K562 (cell line): Measurements from ENCODE around the gene FFAR4. TPM values are rescaled to one million over a fixed set of nuclear protein-coding genes. Genes with fewer than 3 reads are reported as not detected.

Experiments used
- ATAC-seq: fragments of 200-7000 bp; cut with Tn5 transposase; 3 replicates; pipeline ENCODE4 v1.9.1; 2020; ENCODE audit warnings: moderate library complexity
- BruUV-seq: library from RNA; stranded (reverse); fragments of 400-500 nt; replicated peaks from 2 replicates; lab custom pipeline; 2021; lab: Mats Ljungman, UMichigan
- CTCF ChIA-PET: fragments of 300-600 bp; formaldehyde crosslinking; extraction: SDS; loops from one replicate; lab custom pipeline; 2021; ENCODE audit warnings: low intra/inter-chr PET ratio; lab: Yijun Ruan, JAX
- POLR2A ChIA-PET: fragments of 300-600, 350-650 bp; sonication (Branson Sonifier 250); formaldehyde crosslinking; extraction: SDS; loops from one replicate; lab custom pipeline; 2021; ENCODE audit warnings: antibody characterized with exemption, inconsistent platforms; lab: Yijun Ruan, JAX
- DNase-seq, 4 experiments: peaks; one replicate each; pipeline versions ENCODE4 v3.0.0 to v3.0.0-alpha.2; 2011 to 2018; ENCODE audit warnings: low spot score in 3 of 4, mixed read lengths in 3 of 4; ENCODE audit errors: extremely low read depth in 1 of 4
- FAIRE-seq: peaks from 2 replicates; lab custom pipeline; 2011; peaks lifted over from hg19 to GRCh38; lab: Jason Lieb, UNC
- H2AFZ ChIP-seq: 2 replicates; pipeline ENCODE4 v1.6.0; 2011; ENCODE audit warnings: low read depth, low read length, control low read depth, inconsistent platforms
- H3K27ac ChIP-seq: fragments of 200-600 bp; 3 replicates; pipeline ENCODE4 v1.8.0; 2011; ENCODE audit warnings: low read depth, mild to moderate bottlenecking, control low read depth, inconsistent platforms, low read length, moderate library complexity, mixed read lengths; ENCODE audit errors: extremely low read depth
- H3K27me3 ChIP-seq, 2 experiments: fragments of 300-600 bp in 1 of 2; 2 replicates in 1 of 2; 3 replicates in 1 of 2; pipeline versions ENCODE4 v1.6.0 to v1.8.0; 2011; ENCODE audit warnings: inconsistent platforms in 2 of 2, low read length in 2 of 2, mild to moderate bottlenecking in 1 of 2, mixed read lengths in 1 of 2, moderate library complexity in 1 of 2; ENCODE audit not compliant: control insufficient read depth in 2 of 2, insufficient read depth in 2 of 2
- H3K36me3 ChIP-seq: fragments of 300-600 bp; 3 replicates; pipeline ENCODE4 v1.8.0; 2011; ENCODE audit warnings: mild to moderate bottlenecking, low read length, inconsistent platforms; ENCODE audit not compliant: control insufficient read depth, insufficient read depth
- H3K4me1 ChIP-seq, 2 experiments: fragments of 200-600 bp in 1 of 2; replicated peaks in 1 of 2; 2 replicates in 1 of 2; 3 replicates in 1 of 2; pipeline versions ENCODE4 v1.5.1 to v1.8.0; 2011; ENCODE audit warnings: inconsistent platforms in 2 of 2, low read length in 2 of 2, mild to moderate bottlenecking in 1 of 2, mixed read lengths in 1 of 2, moderate library complexity in 1 of 2; ENCODE audit not compliant: control insufficient read depth in 2 of 2, insufficient read depth in 2 of 2
- H3K4me2 ChIP-seq: 2 replicates; pipeline ENCODE4 v1.6.1; 2011; ENCODE audit warnings: low read length, control low read depth, inconsistent platforms, mixed read lengths; ENCODE audit not compliant: insufficient read depth
- H3K4me3 ChIP-seq: fragments of 200-600 bp; sonication (generic), shearing (Covaris generic); 2 replicates; pipeline ENCODE4 v1.5.1; 2016; ENCODE audit warnings: control low read depth, inconsistent platforms
- H3K79me2 ChIP-seq: fragments of 200-600 bp; 3 replicates; pipeline ENCODE4 v1.8.0; 2011; ENCODE audit warnings: low read length, inconsistent platforms; ENCODE audit not compliant: control insufficient read depth, insufficient read depth
- H3K9ac ChIP-seq, 2 experiments: 2 replicates each; pipeline versions ENCODE4 v1.6.0 to v1.6.1; 2011; ENCODE audit warnings: low read depth in 2 of 2, low read length in 2 of 2, control low read depth in 1 of 2, inconsistent platforms in 1 of 2, mild to moderate bottlenecking in 1 of 2, mixed read lengths in 1 of 2; ENCODE audit not compliant: insufficient read depth in 1 of 2
- H3K9me1 ChIP-seq: one replicate; pipeline ENCODE4 v1.6.0; 2011; ENCODE audit warnings: inconsistent platforms, mild to moderate bottlenecking, low read length, moderate library complexity; ENCODE audit not compliant: control insufficient read depth, insufficient read depth
- H3K9me3 ChIP-seq: replicated peaks from 2 replicates; pipeline ENCODE4 v1.5.1; 2011; ENCODE audit warnings: low read depth, low read length, inconsistent platforms; ENCODE audit not compliant: control insufficient read depth, insufficient read depth
- H4K20me1 ChIP-seq: replicated peaks from 2 replicates; pipeline ENCODE4 v1.6.1; 2011; ENCODE audit warnings: low read length, inconsistent platforms, mixed read lengths; ENCODE audit not compliant: control insufficient read depth, insufficient read depth
- GATA2 ChIP-seq: sonication (generic); formaldehyde crosslinking; IDR thresholded peaks from 2 replicates; pipeline ENCODE4 v1.4.0; 2020; ENCODE audit warnings: mild to moderate bottlenecking, missing genetic modification reagents
- GTF2E2 ChIP-seq: fragments of 200-800 bp; sonication (Bioruptor generic); IDR thresholded peaks from 2 replicates; pipeline ENCODE4 v1.6.1; 2016; ENCODE audit warnings: missing genetic modification characterization, missing compliant biosample characterization
- GTF2F1 ChIP-seq: IDR thresholded peaks from 2 replicates; pipeline ENCODE4 v1.6.1; 2011; ENCODE audit warnings: low read depth, low read length, improper control_type of control experiment
- HLTF ChIP-seq: fragments of 450-650 bp; IDR thresholded peaks from 2 replicates; pipeline ENCODE4 v1.6.1; 2016
- HMG20A ChIP-seq: fragments of 450-650 bp; formaldehyde crosslinking; conservative IDR thresholded peaks from 2 replicates; pipeline ENCODE4 v1.4.0; 2020; ENCODE audit warnings: mild to moderate bottlenecking, mixed read lengths
- HNRNPL ChIP-seq: fragments of 200-400 bp; formaldehyde crosslinking; IDR thresholded peaks from 2 replicates; pipeline ENCODE4 v1.6.1; 2017; ENCODE audit warnings: low read depth, mild to moderate bottlenecking, low read length
- KDM5B ChIP-seq: fragments of 200-600 bp; sonication (generic); IDR thresholded peaks from 2 replicates; pipeline ENCODE4 v1.6.1; 2012; ENCODE audit warnings: low read depth, mild to moderate bottlenecking, moderate library complexity, low read length, control low read depth, inconsistent platforms; ENCODE audit not compliant: insufficient replicate concordance
- NCOA4 ChIP-seq: fragments of 450-650 bp; IDR thresholded peaks from 2 replicates; pipeline ENCODE4 v1.6.1; 2018; ENCODE audit warnings: mild to moderate bottlenecking; ENCODE audit not compliant: partially characterized antibody
- SIRT6 ChIP-seq: IDR thresholded peaks from one replicate; pipeline ENCODE4 v1.6.1; 2012; ENCODE audit warnings: low read depth, mild to moderate bottlenecking, control low read depth, inconsistent platforms, low read length, moderate library complexity
- ZFP30 ChIP-seq: fragments of 250-450 bp; sonication (Bioruptor Pico); IDR thresholded peaks from 2 replicates; pipeline ENCODE4 v1.8.0; 2022; ENCODE audit warnings: moderate library complexity, mild to moderate bottlenecking, inconsistent platforms, borderline replicate concordance
- WGBS: fragments of 100-300 bp; shearing (Covaris generic); methylation state at CpG from one replicate; pipeline ENCODE4 v1.1.6; 2016; ENCODE audit warnings: low coverage, mixed read lengths; ENCODE audit not compliant: insufficient coverage; ENCODE audit errors: missing lambda C conversion rate; 5-methylcytosine and 5-hydroxymethylcytosine counted together
- in situ Hi-C: fragments of 300-500 bp; cut with MboI; formaldehyde crosslinking; loops from 4 replicates; pipeline ENCODE4 v1.15.0; 2018; ENCODE audit warnings: inconsistent platforms, mixed read lengths
- intact Hi-C: fragments of 100-400 bp; cut with micrococcal nuclease; formaldehyde crosslinking; loops from 2 replicates; pipeline ENCODE4 v1.14.2; 2022
- polyA plus RNA-seq, 8 experiments: library from polyadenylated mRNA; depleted of rRNA in 4 of 8; stranded (reverse) in 5 of 8; unstranded in 3 of 8; fragments of >200 nt; fragmentation: Nextera tagmentation in 2 of 8; fragmentation: Illumina TruSeq in 1 of 8; extraction: Ambion mirVana in 2 of 8; extraction: Trizol in 1 of 8; gene quantifications; 2 replicates each; pipeline versions ENCODE4 v1.2.1 to v1.2.3, GENCODE V29; 2011 to 2014; ENCODE audit warnings: inconsistent platforms in 1 of 8, missing spikeins in 1 of 8
- total RNA-seq, 7 experiments: library from RNA; depleted of rRNA in 6 of 7; stranded (reverse); fragments of >200 nt in 6 of 7; fragmentation: Illumina TruSeq in 2 of 7; extraction: Trizol in 2 of 7; gene quantifications; 2 replicates each; pipeline versions ENCODE4 v1.2.1 to v1.2.3, GENCODE V29; 2011 to 2021; ENCODE audit warnings: low replicate concordance in 1 of 7

FFAR4 gene
- total and polyA plus RNA-seq, 9 of the 15 experiments (the other 6 are each of a cell fraction or from before 2014, with no cell fraction given): not detected

GRCh38 chr10:93550606-93551005 is 15.9 kb upstream of the FFAR4 start:
- ATAC-seq: no peak
- H3K27ac ChIP-seq: no peak overlapping the region
- no peak overlapping the region for H3K9ac ChIP-seq
- H3K4me3 ChIP-seq: no peak overlapping the region
- DNase-seq: no peak
- ChIA-PET CTCF (interaction anchor here (0.7 kb wide), 1 partner anchor 254 kb away, joined by 3 read pairs; no protein-coding TSS in a partner anchor), POLR2A (no interaction called here)
- TF ChIP-seq GATA2 (CRISPR knock-in tag): no peak
- TF ChIP-seq NCOA4: no peak
- TF ChIP-seq ZFP30 (CRISPR knock-in tag): no peak
- TF ChIP-seq HNRNPL: no peak
- no peak for TF ChIP-seq SIRT6
- TF ChIP-seq KDM5B: no peak
- TF ChIP-seq GTF2E2: no peak
- TF ChIP-seq GTF2F1: no peak
- no peak for TF ChIP-seq HMG20A (CRISPR knock-in tag)
- no peak for TF ChIP-seq HLTF
- in situ Hi-C loops (no loop called here), intact Hi-C loops (loop anchor here (5.0 to 10.0 kb wide), 2 partner anchors 132 to 264 kb away; no protein-coding TSS in a partner anchor)
- H3K4me2 ChIP-seq: no peak overlapping the region
- H3K36me3 ChIP-seq: no peaks in the 10 kb centered on the region; the same call in 2 of the 3 replicates
- H3K79me2 ChIP-seq: no peaks in the 10 kb centered on the region
- no peaks in the 10 kb centered on the region for H3K9me1 ChIP-seq
- peaks cover 0 to 11% of the 10 kb centered on the region in 2 experiments; a peak in 3 of 5 replicates for H3K4me1 ChIP-seq
- 18% methylated on average over 4 of the region's 4 CpGs for WGBS
- H4K20me1 ChIP-seq: no peaks in the 10 kb centered on the region
- H2AFZ ChIP-seq: peak overlapping the region; percentile 68; the same call in 1 of the 2 replicates
- H3K9me3 ChIP-seq: no peaks in the 10 kb centered on the region
- no TSS peak for BruUV-seq
- no peaks in the 10 kb centered on the region; a peak in 1 of 5 replicates for H3K27me3 ChIP-seq
- FAIRE-seq: no peak
